Measurements from ENCODE around the gene VANGL1. TPM values are rescaled to one million over a fixed set of nuclear protein-coding genes. Genes with fewer than 3 reads are reported as not detected.

VANGL1 gene
- total and polyA plus RNA-seq, 2 of the 4 experiments (the other 2 are of a cell fraction) = 6.1 to 6.7 TPM

DNA sequence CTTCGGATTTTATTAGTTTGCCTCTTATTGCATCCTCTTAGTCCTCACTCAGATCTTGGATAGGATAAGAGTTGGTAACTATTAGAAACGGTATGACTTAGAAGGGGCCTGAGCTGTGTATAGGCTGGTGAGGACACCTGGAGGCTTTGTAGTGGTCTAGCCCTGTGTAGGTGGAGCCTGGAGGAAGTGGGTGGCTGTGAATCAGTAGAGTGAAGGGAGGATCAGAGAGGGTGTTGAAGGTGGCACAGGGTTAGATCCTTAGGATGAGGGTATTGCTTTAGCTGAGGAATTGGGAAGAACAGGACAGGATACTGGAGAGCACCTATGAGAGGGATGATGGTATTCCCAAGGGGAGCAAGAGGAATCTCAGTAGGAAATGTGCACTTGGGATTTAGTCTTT lies 5.7 kb downstream of the VANGL1 start:
- H3K4me2 ChIP-seq (ENCODE audit: low read depth, low read length) = no peak overlapping the region
- POLR2A ChIA-PET (ENCODE audit: unreplicated experiment) = no interaction called here

More for the DNA sequence above, 5.7 kb downstream of the VANGL1 start:
- H2AK9ac ChIP-seq (replicated peaks; ENCODE audit: low read depth, low read length, poor library complexity) = no peak overlapping the region
- peaks cover 8% of the 10 kb centered on the region for H3K9me1 ChIP-seq (ENCODE audit: insufficient read depth, low read length)
- ATAC-seq (ENCODE audit: low read depth) (no peak), DNase-seq (no peak)
- no peak overlapping the region for H4K5ac ChIP-seq (ENCODE audit: low read depth, low read length)
- H2AFZ ChIP-seq (replicated peaks; ENCODE audit: low read length, poor library complexity) = no peak overlapping the region
- H4K91ac ChIP-seq (ENCODE audit: insufficient read depth, low read depth, low read length) = no peak overlapping the region
- no peak overlapping the region for H3K4ac ChIP-seq (ENCODE audit: low read depth, low read length)
- intact Hi-C loops (cut with micrococcal nuclease) (no loop called here), in situ Hi-C loops (cut with MboI; ENCODE audit: low sequenced_read_pairs) (no loop called here), dilution Hi-C loops (cut with HindIII; ENCODE audit: low sequenced_read_pairs, unreplicated experiment) (no loop called here)
- H2AK5ac ChIP-seq (ENCODE audit: low read depth, low read length) = no peak overlapping the region
- no peak overlapping the region for H3K56ac ChIP-seq (ENCODE audit: extremely low read depth, insufficient read depth, low read length)
- H4K8ac ChIP-seq (ENCODE audit: low read depth in 2 of 2, low read length in 2 of 2) = no peak overlapping the region
- CTCF ChIA-PET = no interaction called here
- H3K9ac ChIP-seq (ENCODE audit: low read depth, low read length) = no peak overlapping the region
- no peak overlapping the region for H2BK15ac ChIP-seq (ENCODE audit: low read depth, low read length)
- BruUV-seq (replicated peaks) = no TSS peak
- H3K18ac ChIP-seq (ENCODE audit: low read depth, low read length) = no peak overlapping the region
- 100% methylated on average over 1 of the region's 2 CpGs; no CpG with 5 or more reads in 1 of the 2 experiments for WGBS, 2 experiments (ENCODE audit: extremely low coverage in 2 of 2, insufficient read length in 1 of 2)
- no peak for TF ChIP-seq MAFK (IDR thresholded peaks at IDR 0.05; ENCODE audit: low read depth, low read length)
- TF ChIP-seq, protein P1, sequence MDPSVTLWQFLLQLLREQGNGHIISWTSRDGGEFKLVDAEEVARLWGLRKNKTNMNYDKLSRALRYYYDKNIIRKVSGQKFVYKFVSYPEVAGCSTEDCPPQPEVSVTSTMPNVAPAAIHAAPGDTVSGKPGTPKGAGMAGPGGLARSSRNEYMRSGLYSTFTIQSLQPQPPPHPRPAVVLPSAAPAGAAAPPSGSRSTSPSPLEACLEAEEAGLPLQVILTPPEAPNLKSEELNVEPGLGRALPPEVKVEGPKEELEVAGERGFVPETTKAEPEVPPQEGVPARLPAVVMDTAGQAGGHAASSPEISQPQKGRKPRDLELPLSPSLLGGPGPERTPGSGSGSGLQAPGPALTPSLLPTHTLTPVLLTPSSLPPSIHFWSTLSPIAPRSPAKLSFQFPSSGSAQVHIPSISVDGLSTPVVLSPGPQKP (IDR thresholded peaks at IDR 0.05; ENCODE audit: borderline replicate concordance, low read depth, low read length) = no peak
- no peak for TF ChIP-seq BHLHE40 (IDR thresholded peaks at IDR 0.05; ENCODE audit: low read depth, low read length)
- TF ChIP-seq POLR2A (IDR thresholded peaks at IDR 0.05; ENCODE audit: low read depth, low read length) = no peak
- H3K79me1 ChIP-seq (ENCODE audit: low read depth in 1 of 2, low read length in 2 of 2) = peaks cover 44 to 61% of the 10 kb centered on the region in 2 experiments
- H3K27me3 ChIP-seq (ENCODE audit: control insufficient read depth, insufficient read depth, low read length) = no peaks in the 10 kb centered on the region
- H4K20me1 ChIP-seq (ENCODE audit: insufficient read depth, low read length) = peaks cover 13% of the 10 kb centered on the region; the same call in 1 of the 2 replicates
- peaks cover 3% of the 10 kb centered on the region; the same call in 1 of the 2 replicates for H3K4me1 ChIP-seq (ENCODE audit: control insufficient read depth, insufficient read depth, low read length)
- no peaks in the 10 kb centered on the region for H3K36me3 ChIP-seq (ENCODE audit: control insufficient read depth, insufficient read depth, low read length)
- H2BK120ac ChIP-seq (ENCODE audit: low read depth, low read length) = no peak overlapping the region
- H3K14ac ChIP-seq (replicated peaks; ENCODE audit: low read depth, low read length) = no peak overlapping the region
- H2BK5ac ChIP-seq (ENCODE audit: low read depth, low read length, poor library complexity, severe bottlenecking) = no peak overlapping the region
- H2BK20ac ChIP-seq (ENCODE audit: low read depth, low read length) = no peak overlapping the region
- no peak overlapping the region for H3K23ac ChIP-seq (ENCODE audit: low read depth, low read length)
- H3K27ac ChIP-seq (ENCODE audit: insufficient read depth, low read length) = no peak overlapping the region
- H3K4me3 ChIP-seq (ENCODE audit: insufficient read depth, low read depth, low read length) = no peak overlapping the region
- no peaks in the 10 kb centered on the region for H3K9me3 ChIP-seq (ENCODE audit: control insufficient read depth, insufficient read depth, low read length)
